Tibial nerve (tissue), 4 donors: ENCODE data around the gene ETV6. TPM values are rescaled to one million over a fixed set of nuclear protein-coding genes. Genes with fewer than 3 reads are reported as not detected.

Source experiments
- DNase-seq, 2 donors: peaks; one replicate each; pipeline ENCODE4 v3.0.0-alpha.2; 2019; ENCODE audit warnings: low spot score in 2 of 2
- H3K27ac ChIP-seq, 4 donors: fragments of 200-600 bp; sonication (generic) in 3 of 4; one replicate each; pipeline ENCODE4 v1.5.1; 2017 to 2019; ENCODE audit warnings: mild to moderate bottlenecking in 1 of 4
- H3K27me3 ChIP-seq, 2 donors: fragments of 200-600 bp; sonication (generic) in 1 of 2; one replicate each; pipeline versions ENCODE4 v1.5.1 to v1.6.0; 2017 to 2019
- H3K36me3 ChIP-seq, 3 donors: fragments of 200-600 bp; sonication (generic); one replicate each; pipeline ENCODE4 v1.5.1; 2018 to 2019
- H3K4me1 ChIP-seq, 4 donors: fragments of 200-600 bp; sonication (generic) in 3 of 4; one replicate each; pipeline ENCODE4 v1.5.1; 2017 to 2019
- H3K4me3 ChIP-seq, 4 donors: fragments of 200-600 bp; sonication (generic) in 3 of 4; one replicate each; pipeline ENCODE4 v1.5.1; 2017 to 2019; ENCODE audit warnings: mild to moderate bottlenecking in 1 of 4, moderate library complexity in 1 of 4
- H3K9me3 ChIP-seq, 4 donors: fragments of 200-600 bp; sonication (generic) in 3 of 4; one replicate each; pipeline ENCODE4 v1.5.1; 2017 to 2019
- CTCF ChIP-seq, 5 experiments: fragments of 200-600 bp in 3 of 5; fragments of 450-650 bp in 2 of 5; sonication (generic) in 3 of 5; IDR thresholded peaks; one replicate each; pipeline ENCODE4 v1.5.1; 2016 to 2019; ENCODE audit warnings: antibody characterized with exemption in 5 of 5, mild to moderate bottlenecking in 3 of 5, moderate library complexity in 2 of 5
- EP300 ChIP-seq, 2 donors: sonication (generic); formaldehyde crosslinking; IDR thresholded peaks; one replicate each; pipeline ENCODE4 v1.6.1; 2017; ENCODE audit warnings: antibody characterized with exemption in 2 of 2, mild to moderate bottlenecking in 1 of 2
- POLR2A ChIP-seq, 2 donors: fragments of 450-650 bp; IDR thresholded peaks; one replicate each; pipeline ENCODE4 v1.6.1; 2017; ENCODE audit warnings: antibody characterized with exemption in 2 of 2, mild to moderate bottlenecking in 2 of 2, moderate library complexity in 2 of 2
- WGBS, 2 donors: methylation state at CpG; one replicate each; pipeline ENCODE4 v1.1.5; 2018; 5-methylcytosine and 5-hydroxymethylcytosine counted together
- total RNA-seq, 4 donors: library from RNA; depleted of rRNA; stranded (reverse); fragments of >200 nt; gene quantifications; one replicate each; pipeline ENCODE4 v1.1.0, GENCODE V29; 2016

Gene ETV6
- total RNA-seq, 4 donors from 2014 or later: 6.7 to 14.1 (median 8.3) TPM

- no peak for DNase-seq
- Histone ChIP-seq H3K27me3 (no peaks in the 10 kb centered on the region), H3K9me3 (no peaks in the 10 kb centered on the region), H3K4me1 (peaks cover 3 to 51% (median 11%) of the 10 kb centered on the region in 4 donors), H3K27ac (peak overlapping the region in 2 of 4 donors; percentile 13 to 30), H3K4me3 (no peak overlapping the region), H3K36me3 (peaks cover 0 to 8% (median 0%) of the 10 kb centered on the region in 3 donors)
- TF ChIP-seq POLR2A (IDR thresholded peaks at IDR 0.05): no peak
- TF ChIP-seq EP300 (IDR thresholded peaks at IDR 0.05): no peak
- TF ChIP-seq CTCF (IDR thresholded peaks at IDR 0.05): no peak
- 58 to 64% methylated on average over 14 of the region's 14 CpGs for WGBS, 2 donors
These were observed 228.7 kb downstream of the ETV6 start for GRCh38 chr12:11877869-11878780.

- no peak for DNase-seq
- Histone ChIP-seq H3K27me3 (no peaks in the 10 kb centered on the region), H3K27ac (no peak overlapping the region), H3K36me3 (peaks cover 0 to 10% (median 0%) of the 10 kb centered on the region in 3 donors), H3K4me1 (peaks cover 3 to 58% (median 14%) of the 10 kb centered on the region in 4 donors), H3K4me3 (no peak overlapping the region), H3K9me3 (no peaks in the 10 kb centered on the region)
- WGBS, 2 donors: 56 to 62% methylated on average over 4 of the region's 4 CpGs
- TF ChIP-seq POLR2A (IDR thresholded peaks at IDR 0.05): no peak
- TF ChIP-seq EP300 (IDR thresholded peaks at IDR 0.05): no peak
- no peak for TF ChIP-seq CTCF (IDR thresholded peaks at IDR 0.05)
These were observed 229.8 kb downstream of the ETV6 start for GRCh38 chr12:11879306-11879705.

- TF ChIP-seq EP300 (IDR thresholded peaks at IDR 0.05): no peak
- TF ChIP-seq CTCF (IDR thresholded peaks at IDR 0.05): no peak
- no peak for TF ChIP-seq POLR2A (IDR thresholded peaks at IDR 0.05)
- H3K9me3 ChIP-seq: no peaks in the 10 kb centered on the region
- peaks cover 0 to 20% (median 0%) of the 10 kb centered on the region in 3 donors for H3K36me3 ChIP-seq
- no peak overlapping the region for H3K27ac ChIP-seq
- H3K4me1 ChIP-seq: peaks cover 2 to 60% (median 19%) of the 10 kb centered on the region in 4 donors
- no peak for DNase-seq
- no peak overlapping the region for H3K4me3 ChIP-seq
- 80 to 84% methylated on average over 7 of the region's 7 CpGs for WGBS, 2 donors
- no peaks in the 10 kb centered on the region for H3K27me3 ChIP-seq
These were observed 230.9 kb downstream of the ETV6 start for GRCh38 chr12:11880381-11880780.

- WGBS, 2 donors: 93 to 98% methylated on average over 2 of the region's 2 CpGs
- Histone ChIP-seq H3K36me3 (peaks cover 0 to 35% (median 0%) of the 10 kb centered on the region in 3 donors), H3K27ac (no peak overlapping the region), H3K9me3 (no peaks in the 10 kb centered on the region), H3K27me3 (no peaks in the 10 kb centered on the region), H3K4me1 (peaks cover 0 to 50% (median 17%) of the 10 kb centered on the region in 4 donors), H3K4me3 (no peak overlapping the region)
- TF ChIP-seq CTCF (IDR thresholded peaks at IDR 0.05) (no peak), POLR2A (IDR thresholded peaks at IDR 0.05) (no peak), EP300 (IDR thresholded peaks at IDR 0.05) (no peak)
- DNase-seq: no peak
These were observed 232.4 kb downstream of the ETV6 start for GRCh38 chr12:11881835-11882234.
